ENCODE measurements around the gene ZNF462.

DNA sequence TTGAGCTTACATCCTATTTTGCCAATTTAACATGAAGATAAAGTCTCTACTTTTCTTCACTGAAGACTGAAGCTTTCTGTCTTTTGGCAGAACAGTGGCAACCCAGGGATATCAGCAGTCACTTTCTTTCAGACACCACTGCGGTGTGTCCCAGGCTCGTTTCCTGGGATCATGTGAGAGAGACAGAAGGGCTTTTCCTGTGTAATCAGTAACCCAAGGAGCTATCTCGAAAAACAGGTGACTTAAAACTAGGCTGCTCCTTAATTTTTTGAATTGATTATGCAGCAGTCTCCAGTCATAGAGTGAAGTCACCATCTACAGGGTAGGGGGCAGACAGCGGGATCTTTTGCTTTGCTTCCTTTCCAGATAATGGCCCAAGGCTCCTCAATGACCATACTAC lies 68.5 kb downstream of the ZNF462 start:
- TF ChIP-seq, protein P1, sequence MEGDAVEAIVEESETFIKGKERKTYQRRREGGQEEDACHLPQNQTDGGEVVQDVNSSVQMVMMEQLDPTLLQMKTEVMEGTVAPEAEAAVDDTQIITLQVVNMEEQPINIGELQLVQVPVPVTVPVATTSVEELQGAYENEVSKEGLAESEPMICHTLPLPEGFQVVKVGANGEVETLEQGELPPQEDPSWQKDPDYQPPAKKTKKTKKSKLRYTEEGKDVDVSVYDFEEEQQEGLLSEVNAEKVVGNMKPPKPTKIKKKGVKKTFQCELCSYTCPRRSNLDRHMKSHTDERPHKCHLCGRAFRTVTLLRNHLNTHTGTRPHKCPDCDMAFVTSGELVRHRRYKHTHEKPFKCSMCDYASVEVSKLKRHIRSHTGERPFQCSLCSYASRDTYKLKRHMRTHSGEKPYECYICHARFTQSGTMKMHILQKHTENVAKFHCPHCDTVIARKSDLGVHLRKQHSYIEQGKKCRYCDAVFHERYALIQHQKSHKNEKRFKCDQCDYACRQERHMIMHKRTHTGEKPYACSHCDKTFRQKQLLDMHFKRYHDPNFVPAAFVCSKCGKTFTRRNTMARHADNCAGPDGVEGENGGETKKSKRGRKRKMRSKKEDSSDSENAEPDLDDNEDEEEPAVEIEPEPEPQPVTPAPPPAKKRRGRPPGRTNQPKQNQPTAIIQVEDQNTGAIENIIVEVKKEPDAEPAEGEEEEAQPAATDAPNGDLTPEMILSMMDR (IDR thresholded peaks at IDR 0.05) = no peak
- no peak for TF ChIP-seq POLR2A (IDR thresholded peaks at IDR 0.05)
